ENCODE measurements around the gene LBH. TPM values are rescaled to one million over a fixed set of nuclear protein-coding genes. Genes with fewer than 3 reads are reported as not detected.

The LBH gene
- total and polyA plus RNA-seq, 2 experiments from 2014 or later, result 162 to 285 TPM

DNA sequence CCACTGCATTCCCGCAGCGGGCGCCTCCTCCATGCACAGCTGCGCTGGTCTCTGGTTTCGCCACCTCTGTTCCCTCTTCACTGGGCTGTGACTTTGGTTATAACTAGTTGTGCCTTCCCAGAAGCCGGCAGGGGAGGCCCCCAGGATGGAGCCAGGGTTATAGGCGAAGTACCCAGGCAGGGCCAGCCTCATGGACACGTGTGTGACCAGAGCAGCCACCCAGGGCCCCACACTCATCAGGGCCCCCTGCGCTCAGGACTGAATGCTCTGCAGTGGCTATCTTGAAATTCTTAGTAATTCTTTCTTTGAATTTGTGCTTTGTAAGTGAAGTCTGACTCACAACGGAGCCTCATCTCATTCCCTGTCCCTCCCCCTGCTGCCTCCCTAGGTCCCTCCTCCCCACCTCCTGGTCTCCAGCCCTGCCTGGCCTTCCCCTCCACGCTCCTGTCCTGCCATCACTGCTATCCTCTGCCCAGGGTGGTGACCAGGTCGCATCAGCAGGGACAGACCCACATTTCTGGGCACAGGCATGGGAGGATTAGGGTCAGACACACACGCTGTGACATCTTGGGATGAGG lies 38.1 kb upstream of the LBH start:
- DNase-seq, result peak; percentile 61
- Histone ChIP-seq H3K4me1 (ENCODE audit: insufficient read depth) (no peaks in the 10 kb centered on the region), H3K27me3 (replicated peaks; ENCODE audit: insufficient read depth) (0 out of 2 replicates have a peak, but pooled peaks cover 6% of the 10 kb centered on the region), H3F3A (ENCODE audit: insufficient read depth) (no peaks in the 10 kb centered on the region), H3K4me2 (ENCODE audit: unreplicated experiment) (no peak overlapping the region), H3K27ac (no peak overlapping the region), H3K9me2 (ENCODE audit: insufficient read depth) (no peaks in the 10 kb centered on the region), H3K9me3 (ENCODE audit: low read depth) (no peaks in the 10 kb centered on the region), H3K4me3 (no peak overlapping the region), H3K36me3 (ENCODE audit: low read depth) (no peaks in the 10 kb centered on the region), H4K20me1 (ENCODE audit: insufficient read depth) (no peaks in the 10 kb centered on the region), H3K9ac (no peak overlapping the region), H3K79me2 (ENCODE audit: insufficient read depth) (no peaks in the 10 kb centered on the region), H2AFZ (0 out of 2 replicates have a peak overlapping the region, but pooled peaks have one; percentile 24)
- WGBS, 2 experiments (ENCODE audit: low coverage in 1 of 2, low lambda C conversion rate in 2 of 2, missing lambda C conversion rate in 2 of 2), result 73 to 78% methylated on average over 13 of the region's 13 CpGs
- no peak for TF ChIP-seq EZH2 (IDR thresholded peaks at IDR 0.05; ENCODE audit: insufficient read depth, poor library complexity, severe bottlenecking)
- TF ChIP-seq EZH2phosphoT487 (IDR thresholded peaks at IDR 0.05; ENCODE audit: insufficient read depth, low read depth), result no peak
- in situ Hi-C loops (cut with MboI), result no loop called here

DNA sequence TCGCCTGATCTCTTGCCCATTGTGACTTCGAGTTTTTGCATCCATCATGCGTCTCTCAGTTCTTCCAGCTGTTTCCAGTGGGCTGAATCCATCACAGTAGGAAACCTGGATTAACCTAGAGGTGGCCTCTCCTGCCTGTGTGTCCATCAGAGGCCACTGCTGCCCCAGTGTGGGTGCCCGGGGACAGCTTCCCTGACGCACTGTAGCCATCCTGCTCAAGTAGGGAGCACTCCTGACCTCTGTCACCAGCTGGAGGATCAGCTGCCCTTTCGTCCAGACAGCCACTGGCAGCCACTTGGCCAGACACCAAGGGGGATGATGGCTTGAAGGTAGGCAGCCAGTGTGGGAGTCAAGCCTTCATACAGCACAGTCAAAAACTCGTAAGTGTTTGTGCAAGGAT lies 36.9 kb upstream of the LBH start:
- in situ Hi-C loops (cut with MboI), result no loop called here
- 71 to 84% methylated on average over 7 of the region's 7 CpGs for WGBS, 2 experiments (ENCODE audit: low coverage in 1 of 2, low lambda C conversion rate in 2 of 2, missing lambda C conversion rate in 2 of 2)
- no peak overlapping the region for H3K4me3 ChIP-seq

DNA sequence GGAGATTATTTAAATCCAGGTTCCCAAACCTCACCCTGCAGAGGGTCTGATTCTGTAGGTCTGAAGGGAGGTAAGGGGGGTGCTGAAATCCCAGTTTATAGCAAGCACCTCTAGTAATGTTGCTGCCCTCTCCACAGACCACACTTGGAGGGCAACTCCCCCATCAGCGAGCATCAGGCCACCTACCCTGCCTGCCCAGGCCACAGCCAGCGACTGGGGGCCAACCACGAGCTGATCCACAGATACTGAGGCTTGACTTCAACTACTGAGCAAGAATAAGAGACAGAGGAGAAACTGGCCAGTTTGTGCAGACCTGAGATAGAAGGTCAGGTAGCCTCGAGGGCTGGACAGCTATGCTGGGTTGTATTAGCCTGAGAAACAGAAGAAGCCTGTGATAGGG lies 36.3 kb upstream of the LBH start:
- 35 to 46% methylated on average over 4 of the region's 4 CpGs for WGBS, 2 experiments (ENCODE audit: low coverage in 1 of 2, low lambda C conversion rate in 2 of 2, missing lambda C conversion rate in 2 of 2)

More for the DNA sequence above, 36.9 kb upstream of the LBH start:
- Histone ChIP-seq H3K36me3 (ENCODE audit: low read depth) (no peaks in the 10 kb centered on the region), H4K20me1 (ENCODE audit: insufficient read depth) (no peaks in the 10 kb centered on the region), H3K27ac (no peak overlapping the region), H3K27me3 (replicated peaks; ENCODE audit: insufficient read depth) (no peaks in the 10 kb centered on the region), H3K4me2 (ENCODE audit: unreplicated experiment) (no peak overlapping the region), H3K79me2 (ENCODE audit: insufficient read depth) (no peaks in the 10 kb centered on the region), H3K9ac (no peak overlapping the region), H2AFZ (no peak overlapping the region), H3K9me3 (ENCODE audit: low read depth) (no peaks in the 10 kb centered on the region), H3F3A (ENCODE audit: insufficient read depth) (no peaks in the 10 kb centered on the region), H3K9me2 (ENCODE audit: insufficient read depth) (no peaks in the 10 kb centered on the region), H3K4me1 (ENCODE audit: insufficient read depth) (no peaks in the 10 kb centered on the region)
- TF ChIP-seq EZH2phosphoT487 (IDR thresholded peaks at IDR 0.05; ENCODE audit: insufficient read depth, low read depth) (no peak), EZH2 (IDR thresholded peaks at IDR 0.05; ENCODE audit: insufficient read depth, poor library complexity, severe bottlenecking) (no peak)
- DNase-seq, result no peak

DNA sequence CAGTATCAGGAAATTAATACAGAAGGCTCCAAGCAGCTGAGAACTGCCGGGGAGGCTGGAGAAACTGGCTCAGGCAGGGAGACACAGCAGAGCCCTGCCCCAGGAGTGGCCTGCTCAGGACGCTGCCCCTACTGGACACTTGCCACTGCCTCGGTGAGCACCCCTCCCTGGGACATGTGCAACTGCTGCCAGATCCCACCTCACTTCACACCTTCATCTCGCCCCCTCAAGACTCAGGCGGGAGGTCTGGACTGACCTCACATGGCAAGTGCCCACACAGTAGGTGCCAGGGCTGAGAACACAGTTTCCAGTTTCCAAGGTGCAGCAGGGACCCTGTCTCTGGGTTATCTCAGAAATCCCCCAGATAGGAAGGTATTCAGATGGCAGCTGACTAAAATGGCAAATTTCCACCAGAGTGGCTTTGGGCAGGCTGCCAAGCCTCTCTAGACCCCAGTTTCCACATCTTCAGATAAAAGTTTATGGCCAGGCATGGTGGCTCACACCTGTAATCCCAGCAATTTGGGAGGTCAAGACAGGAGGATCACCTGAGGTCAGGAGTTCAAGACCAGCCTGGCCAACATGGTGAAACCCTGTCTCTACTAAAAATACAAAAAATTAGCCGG lies 33.7 kb upstream of the LBH start:
- in situ Hi-C loops (cut with MboI), result no loop called here
- no peaks in the 10 kb centered on the region for H3K36me3 ChIP-seq (ENCODE audit: low read depth)
- no peaks in the 10 kb centered on the region for H4K20me1 ChIP-seq (ENCODE audit: insufficient read depth)
- no peaks in the 10 kb centered on the region for H3F3A ChIP-seq (ENCODE audit: insufficient read depth)
- no peak overlapping the region for H3K4me2 ChIP-seq (ENCODE audit: unreplicated experiment)
- H3K27me3 ChIP-seq (replicated peaks; ENCODE audit: insufficient read depth), result no peaks in the 10 kb centered on the region
- H3K9me3 ChIP-seq (ENCODE audit: low read depth), result no peaks in the 10 kb centered on the region
- no peaks in the 10 kb centered on the region for H3K9me2 ChIP-seq (ENCODE audit: insufficient read depth)
- TF ChIP-seq EZH2 (IDR thresholded peaks at IDR 0.05; ENCODE audit: insufficient read depth, poor library complexity, severe bottlenecking) (no peak), EZH2phosphoT487 (IDR thresholded peaks at IDR 0.05; ENCODE audit: insufficient read depth, low read depth) (no peak)
- no peak overlapping the region for H2AFZ ChIP-seq
- DNase-seq, result no peak
- no peak overlapping the region for H3K4me3 ChIP-seq
- H3K79me2 ChIP-seq (ENCODE audit: insufficient read depth), result no peaks in the 10 kb centered on the region
- no peak overlapping the region for H3K9ac ChIP-seq
- WGBS, 2 experiments (ENCODE audit: low coverage in 1 of 2, low lambda C conversion rate in 2 of 2, missing lambda C conversion rate in 2 of 2), result 67 to 70% methylated on average over 6 of the region's 6 CpGs
- H3K27ac ChIP-seq, result no peak overlapping the region
- H3K4me1 ChIP-seq (ENCODE audit: insufficient read depth), result no peaks in the 10 kb centered on the region; the same call in 1 of the 2 replicates

More for the DNA sequence above, 36.3 kb upstream of the LBH start:
- Histone ChIP-seq H3K27me3 (replicated peaks; ENCODE audit: insufficient read depth) (no peaks in the 10 kb centered on the region), H3K4me3 (no peak overlapping the region), H4K20me1 (ENCODE audit: insufficient read depth) (no peaks in the 10 kb centered on the region), H3K9me2 (ENCODE audit: insufficient read depth) (no peaks in the 10 kb centered on the region), H3F3A (ENCODE audit: insufficient read depth) (no peaks in the 10 kb centered on the region), H3K4me2 (ENCODE audit: unreplicated experiment) (no peak overlapping the region), H3K79me2 (ENCODE audit: insufficient read depth) (no peaks in the 10 kb centered on the region), H3K9ac (no peak overlapping the region), H3K27ac (no peak overlapping the region), H3K9me3 (ENCODE audit: low read depth) (no peaks in the 10 kb centered on the region), H2AFZ (no peak overlapping the region), H3K36me3 (ENCODE audit: low read depth) (no peaks in the 10 kb centered on the region), H3K4me1 (ENCODE audit: insufficient read depth) (no peaks in the 10 kb centered on the region)
- in situ Hi-C loops (cut with MboI), result no loop called here
- no peak for DNase-seq
- TF ChIP-seq EZH2phosphoT487 (IDR thresholded peaks at IDR 0.05; ENCODE audit: insufficient read depth, low read depth), result no peak
- TF ChIP-seq EZH2 (IDR thresholded peaks at IDR 0.05; ENCODE audit: insufficient read depth, poor library complexity, severe bottlenecking), result no peak

Data from GM23248 (cell line).